ENCODE data around the gene TTC39C. TPM values are rescaled to one million over a fixed set of nuclear protein-coding genes. Genes with fewer than 3 reads are reported as not detected.
A peak's percentile ranks its signal among the peaks of the same experiment; 100 is the strongest.

The TTC39C gene
- polyA plus RNA-seq, 2 of the 4 experiments (the other 2 are of a cell fraction): 8.7 to 18.4 TPM

DNA sequence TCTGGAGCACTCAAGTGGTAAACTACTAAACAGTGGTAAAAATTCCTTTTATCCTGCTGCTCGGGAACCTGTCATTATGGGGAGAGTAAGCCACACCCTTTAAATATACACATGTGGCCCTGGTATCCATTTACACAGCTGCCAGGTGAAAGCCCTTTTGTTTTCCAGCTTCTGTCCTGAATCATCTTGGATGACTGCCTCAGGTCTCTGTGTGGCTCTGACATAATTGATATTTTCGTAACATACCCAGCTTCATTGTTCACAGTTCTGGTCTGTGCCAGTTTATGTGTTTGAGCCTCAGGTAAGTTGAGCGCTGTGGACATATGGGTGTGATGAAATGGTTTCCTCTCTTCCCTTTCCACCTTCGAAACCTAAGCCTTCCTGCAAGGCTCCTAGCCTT, 15.7 kb upstream of the TTC39C start:
- FAIRE-seq: no peak
- H3K4me2 ChIP-seq: no peak overlapping the region

DNA sequence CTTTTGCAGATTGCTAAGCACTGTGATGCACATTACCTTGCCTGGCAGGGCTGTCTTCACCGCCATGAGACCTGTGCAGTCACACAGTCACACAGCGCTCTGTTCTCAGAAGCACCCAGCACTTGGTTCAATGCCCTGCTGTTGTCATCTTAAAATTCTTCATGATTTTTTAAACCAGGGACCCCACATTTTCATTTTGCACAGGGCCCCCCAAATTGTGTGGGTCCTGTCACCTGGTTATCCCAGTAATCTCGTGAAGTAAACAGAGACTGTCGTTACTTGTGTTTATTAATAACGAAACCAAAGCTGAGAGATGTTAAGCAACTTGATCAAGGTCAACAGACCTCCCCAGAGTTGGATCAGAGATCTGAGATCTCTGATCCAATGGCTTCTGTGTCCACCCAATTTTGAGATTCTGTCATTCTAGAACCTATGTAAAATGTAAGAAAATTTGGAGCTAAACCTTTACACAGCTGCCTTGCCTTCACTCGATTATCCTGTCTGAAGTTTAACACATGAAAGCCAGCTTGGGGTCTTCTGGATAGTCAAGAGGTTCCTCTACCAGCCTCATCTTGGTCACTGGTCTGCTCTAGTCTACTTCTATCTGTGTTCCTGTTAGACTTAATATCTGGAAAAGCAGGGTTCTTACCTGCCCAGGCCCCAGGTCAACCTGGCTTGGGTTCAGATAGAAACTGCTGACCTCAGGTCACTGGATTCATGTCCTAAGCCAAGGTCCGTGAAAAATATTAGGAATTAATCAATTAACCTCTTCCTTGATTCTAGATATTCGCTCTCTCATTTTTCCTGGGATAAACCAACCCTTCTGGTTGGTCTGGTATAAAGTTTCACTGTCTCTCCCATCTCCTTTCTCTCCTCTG, 13.7 kb upstream of the TTC39C start:
- ChIA-PET POLR2A (interaction anchor here (0.5 kb wide), 1 partner anchor 934 kb away, joined by 4 read pairs; no protein-coding TSS in a partner anchor), CTCF (interaction anchor here (2.0 kb wide), 1 partner anchor 10 kb away, joined by 4 read pairs; no protein-coding TSS in a partner anchor)
- 68% methylated on average over 8 of the region's 8 CpGs for WGBS (ENCODE audit: missing lambda C conversion rate)
- Histone ChIP-seq H3K4me2 (no peak overlapping the region), H3K9me3 (no peaks in the 10 kb centered on the region), H3K27ac (no peak overlapping the region), H3K4me1 (peaks cover 10% of the 10 kb centered on the region; the same call in 1 of the 3 replicates), H3K4me3 (no peak overlapping the region)
- ATAC-seq: no peak
- no peak for FAIRE-seq
- TF ChIP-seq ESRRA (IDR thresholded peaks at IDR 0.05; ENCODE audit: borderline replicate concordance, low read length): no peak
- TF ChIP-seq RARB (CRISPR knock-in tag; IDR thresholded peaks at IDR 0.05): no peak
- no peak for TF ChIP-seq POLR2A (IDR thresholded peaks at IDR 0.05; ENCODE audit: low read length)
- TF ChIP-seq JUN (IDR thresholded peaks at IDR 0.05): no peak
- no peak for TF ChIP-seq TFCP2L1 (CRISPR knock-in tag; IDR thresholded peaks at IDR 0.05)
- TF ChIP-seq CHD4 (IDR thresholded peaks at IDR 0.05; ENCODE audit: borderline replicate concordance): no peak
- no peak for TF ChIP-seq PHF8 (IDR thresholded peaks at IDR 0.05; ENCODE audit: borderline replicate concordance, low read depth)
- no peak for TF ChIP-seq FOSL2 (IDR thresholded peaks at IDR 0.05)
- TF ChIP-seq FOSL2 (CRISPR knock-in tag; IDR thresholded peaks at IDR 0.05): no peak
- no peak for TF ChIP-seq NPAS2 (CRISPR knock-in tag; IDR thresholded peaks at IDR 0.05; ENCODE audit: borderline replicate concordance)
- TF ChIP-seq HEYL (CRISPR knock-in tag; IDR thresholded peaks at IDR 0.05): no peak
- TF ChIP-seq GATA3 (IDR thresholded peaks at IDR 0.05; ENCODE audit: borderline replicate concordance): no peak
- TF ChIP-seq HDAC2 (IDR thresholded peaks at IDR 0.05): no peak
- TF ChIP-seq CBX2 (IDR thresholded peaks at IDR 0.05; ENCODE audit: borderline replicate concordance, low read depth): no peak
- no peak for DNase-seq (ENCODE audit: low read depth in 1 of 2, low spot score in 1 of 2)

More for the DNA sequence above, 15.7 kb upstream of the TTC39C start:
- Histone ChIP-seq H3K27ac (no peak overlapping the region), H3K4me3 (no peak overlapping the region), H3K4me1 (peaks cover 17% of the 10 kb centered on the region; the same call in 2 of the 3 replicates), H3K9me3 (no peaks in the 10 kb centered on the region)
- POLR2A ChIA-PET: interaction anchor here (0.6 kb wide), 1 partner anchor 73 kb away, joined by 3 read pairs; no protein-coding TSS in a partner anchor
- no peak for TF ChIP-seq HEYL (CRISPR knock-in tag; IDR thresholded peaks at IDR 0.05)
- TF ChIP-seq JUN (IDR thresholded peaks at IDR 0.05): no peak
- TF ChIP-seq, protein P1, sequence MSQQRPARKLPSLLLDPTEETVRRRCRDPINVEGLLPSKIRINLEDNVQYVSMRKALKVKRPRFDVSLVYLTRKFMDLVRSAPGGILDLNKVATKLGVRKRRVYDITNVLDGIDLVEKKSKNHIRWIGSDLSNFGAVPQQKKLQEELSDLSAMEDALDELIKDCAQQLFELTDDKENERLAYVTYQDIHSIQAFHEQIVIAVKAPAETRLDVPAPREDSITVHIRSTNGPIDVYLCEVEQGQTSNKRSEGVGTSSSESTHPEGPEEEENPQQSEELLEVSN (IDR thresholded peaks at IDR 0.05; ENCODE audit: borderline replicate concordance, low read depth): no peak
- no peak for TF ChIP-seq SMC3 (IDR thresholded peaks at IDR 0.05)
- TF ChIP-seq MYC (IDR thresholded peaks at IDR 0.05; ENCODE audit: borderline replicate concordance, low read length): no peak
- no peak for TF ChIP-seq ZSCAN20 (CRISPR knock-in tag; IDR thresholded peaks at IDR 0.05)
- TF ChIP-seq RFX5 (IDR thresholded peaks at IDR 0.05): no peak
- TF ChIP-seq RCOR1 (IDR thresholded peaks at IDR 0.05; ENCODE audit: low read depth, low read length): no peak
- TF ChIP-seq KDM1A (IDR thresholded peaks at IDR 0.05; ENCODE audit: low read depth): no peak
- DNase-seq (ENCODE audit: low read depth in 1 of 2, low spot score in 1 of 2): peak in 1 of 2 experiments; percentile 8
- WGBS (ENCODE audit: missing lambda C conversion rate): 47% methylated on average over 4 of the region's 4 CpGs
- CTCF ChIA-PET: interaction anchor here (1.4 kb wide), 1 partner anchor 9 kb away, joined by 4 read pairs; no protein-coding TSS in a partner anchor
- no peak for ATAC-seq

DNA sequence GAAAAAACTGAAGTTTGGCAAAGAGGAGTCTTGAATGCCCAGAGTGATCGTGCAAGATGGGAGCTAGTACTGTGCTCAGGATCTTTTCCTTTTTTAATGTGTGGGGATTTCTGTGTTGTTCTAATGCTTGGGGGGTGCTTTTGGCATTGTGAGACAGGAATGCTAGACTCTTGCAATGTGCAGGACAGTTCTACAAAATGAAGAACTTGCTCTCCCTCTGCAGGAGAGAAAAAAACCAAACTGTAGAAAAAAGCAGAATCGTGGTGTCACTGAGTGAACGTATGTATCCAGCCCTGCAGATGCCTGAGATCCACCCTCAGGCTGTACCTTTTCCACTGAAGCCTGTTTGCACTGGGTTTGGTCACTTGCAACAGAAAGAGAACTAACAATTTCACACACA, 12.1 kb upstream of the TTC39C start:
- WGBS (ENCODE audit: missing lambda C conversion rate): 64% methylated on average over 3 of the region's 3 CpGs
- FAIRE-seq: no peak
- H3K9me3 ChIP-seq: no peaks in the 10 kb centered on the region
- H3K4me2 ChIP-seq: no peak overlapping the region
- ChIA-PET CTCF (no interaction called here), POLR2A (no interaction called here)
- H3K4me1 ChIP-seq: peaks cover 10% of the 10 kb centered on the region; the same call in 1 of the 3 replicates
- no peak overlapping the region for H3K4me3 ChIP-seq
- TF ChIP-seq RAD21 (conservative IDR thresholded peaks at IDR 0.05 in 1 of 2, IDR thresholded peaks at IDR 0.05 in 1 of 2): 0 out of 5 replicates have a peak, but pooled peaks of 1 of the 2 experiments have one; percentile 11
- TF ChIP-seq CBX2 (IDR thresholded peaks at IDR 0.05; ENCODE audit: borderline replicate concordance, low read depth): no peak
- no peak for ATAC-seq
- no peak overlapping the region for H3K27ac ChIP-seq
- no peak for DNase-seq (ENCODE audit: low read depth in 1 of 2, low spot score in 1 of 2)
